ENCODE measurements around the gene MND1. TPM values are rescaled to one million over a fixed set of nuclear protein-coding genes. Genes with fewer than 3 reads are reported as not detected.

Gene MND1
- total and polyA plus RNA-seq, 2 of the 8 experiments (the other 6 are each of a cell fraction or from before 2014, with no cell fraction given): 4.4 to 26.2 TPM

DNA sequence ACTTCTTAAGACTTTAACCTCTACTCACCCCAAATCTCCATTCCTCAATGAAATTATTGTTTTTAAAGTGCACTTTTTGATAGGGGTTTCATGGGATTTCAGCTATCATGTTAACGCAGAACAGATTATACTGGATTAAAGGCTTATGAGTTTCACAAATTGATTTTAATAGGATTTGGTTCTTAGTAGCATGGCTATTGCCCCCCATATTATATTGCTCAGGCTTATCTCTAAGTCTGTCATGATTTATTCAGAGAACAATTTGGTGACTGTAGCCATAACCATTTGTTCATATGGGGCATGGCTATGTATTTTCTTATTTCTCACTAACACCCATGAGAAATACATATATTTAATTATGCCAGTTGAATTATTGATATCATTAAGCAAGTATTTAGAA, 57.0 kb downstream of the MND1 start:
- ChIA-PET CTCF (ENCODE audit: partially characterized antibody) (interaction anchor here (0.6 kb wide), 2 partner anchors 15 to 150 kb away, joined by 3 to 6 read pairs; no protein-coding TSS in a partner anchor), POLR2A (ENCODE audit: partially characterized antibody) (no interaction called here)
- H3K4me2 ChIP-seq (ENCODE audit: insufficient read depth in 1 of 2, low read depth in 2 of 2, low read length in 2 of 2): no peak overlapping the region
- H3K18ac ChIP-seq (ENCODE audit: extremely low read depth, low read length): no peak overlapping the region
- no peak overlapping the region for H3K27ac ChIP-seq (ENCODE audit: low read depth, low read length)
- no peak overlapping the region for H3K14ac ChIP-seq (ENCODE audit: insufficient read length)
- H4K91ac ChIP-seq (replicated peaks; ENCODE audit: insufficient read length, low read length): no peak overlapping the region
- no peak overlapping the region for H3K4ac ChIP-seq (replicated peaks; ENCODE audit: insufficient read length, low read depth, low read length)
- H3K9me3 ChIP-seq (ENCODE audit: insufficient read depth in 2 of 2, low read depth in 1 of 2, low read length in 1 of 2): peaks cover 0 to 2% of the 10 kb centered on the region in 2 experiments; a peak in 1 of 4 replicates
- H2BK5ac ChIP-seq (ENCODE audit: low read depth, low read length): no peak overlapping the region
- no peak overlapping the region for H2BK120ac ChIP-seq (replicated peaks; ENCODE audit: low read depth, low read length)
- H2BK12ac ChIP-seq (ENCODE audit: low read depth, low read length): no peak overlapping the region
- no peak overlapping the region for H2BK20ac ChIP-seq (ENCODE audit: low read length)
- H3K56ac ChIP-seq (replicated peaks; ENCODE audit: insufficient read length, low read depth, low read length): no peak overlapping the region
- no peaks in the 10 kb centered on the region for H3K27me3 ChIP-seq (replicated peaks in 1 of 4; ENCODE audit: control insufficient read depth in 3 of 4, extremely low read depth in 1 of 4, insufficient read depth in 3 of 4, low read length in 3 of 4)
- H3K79me1 ChIP-seq (ENCODE audit: low read depth, low read length): no peaks in the 10 kb centered on the region
- no peak overlapping the region for H4K5ac ChIP-seq (ENCODE audit: insufficient read length, low read depth, low read length)
- no peak overlapping the region for H3K23ac ChIP-seq (ENCODE audit: insufficient read length)
- peaks cover 0 to 7% (median 3%) of the 10 kb centered on the region in 4 experiments; a peak in 2 of 8 replicates for H3K36me3 ChIP-seq (ENCODE audit: control insufficient read depth in 2 of 4, insufficient read depth in 4 of 4, low read length in 3 of 4)
- no peak overlapping the region for H4K8ac ChIP-seq (ENCODE audit: extremely low read depth, insufficient read depth, low read length)
- H3K9ac ChIP-seq (replicated peaks in 1 of 4; ENCODE audit: extremely low read depth in 1 of 4, low read depth in 3 of 4, low read length in 3 of 4): no peak overlapping the region
- TF ChIP-seq CHD1 (IDR thresholded peaks at IDR 0.05; ENCODE audit: low read depth, low read length): no peak
- no peak for TF ChIP-seq CBX8 (IDR thresholded peaks at IDR 0.05; ENCODE audit: borderline replicate concordance, low read depth, low read length)
- no peak for TF ChIP-seq TBP (IDR thresholded peaks at IDR 0.05; ENCODE audit: low read depth, low read length)
- no peak for TF ChIP-seq HDAC2 (IDR thresholded peaks at IDR 0.05; ENCODE audit: borderline replicate concordance in 1 of 2, low read depth in 2 of 2, low read length in 2 of 2)
- no peak for TF ChIP-seq KDM4A (IDR thresholded peaks at IDR 0.05; ENCODE audit: low read depth, low read length, severe bottlenecking)
- 79% methylated on average over 1 of the region's 1 CpG; no CpG with 5 or more reads in 1 of the 2 experiments for WGBS, 2 experiments (ENCODE audit: extremely low coverage in 1 of 2, insufficient coverage in 1 of 2, insufficient read length in 1 of 2, insufficient replicate concordance in 2 of 2, low coverage in 1 of 2, low lambda C conversion rate in 2 of 2, missing lambda C conversion rate in 1 of 2)
- H2AFZ ChIP-seq (ENCODE audit: low read length): no peak overlapping the region
- H3K79me2 ChIP-seq (ENCODE audit: control insufficient read depth in 1 of 2, insufficient read depth in 2 of 2, low read length in 2 of 2): no peaks in the 10 kb centered on the region
- H2AK5ac ChIP-seq (ENCODE audit: low read depth, low read length): no peak overlapping the region
- H2BK15ac ChIP-seq (ENCODE audit: low read length): no peak overlapping the region
- no peak overlapping the region for H3K4me3 ChIP-seq (ENCODE audit: extremely low read depth in 1 of 4, insufficient read depth in 2 of 4, low read depth in 3 of 4, low read length in 4 of 4)
- H3K4me1 ChIP-seq (replicated peaks in 1 of 4; ENCODE audit: control insufficient read depth in 3 of 4, insufficient read depth in 4 of 4, low read length in 3 of 4): no peaks in the 10 kb centered on the region
- no peak for FAIRE-seq
- no peak for DNase-seq (ENCODE audit: low read depth in 1 of 2, low spot score in 2 of 2)
- no peaks in the 10 kb centered on the region for H3K23me2 ChIP-seq (ENCODE audit: low read depth, low read length)
- H4K20me1 ChIP-seq (replicated peaks in 1 of 2; ENCODE audit: control insufficient read depth in 1 of 2, insufficient read depth in 2 of 2, low read length in 2 of 2): no peaks in the 10 kb centered on the region

Measured in H1 (cell line).